Progenitor cell of endocrine pancreas (in vitro differentiated cells): ENCODE data around the gene ZFHX3. TPM values are rescaled to one million over a fixed set of nuclear protein-coding genes. Genes with fewer than 3 reads are reported as not detected.

Experiments
- DNase-seq: peaks from one replicate; pipeline ENCODE4 v3.0.0; 2021; ENCODE audit warnings: low spot score; ENCODE audit not compliant: unreplicated experiment
- H3K27ac Mint-ChIP-seq: 2 replicates; pipeline ENCODE4 v1.8.0; 2021; ENCODE audit warnings: mild to moderate bottlenecking, moderate library complexity, mixed read lengths
- H3K27me3 Mint-ChIP-seq: 2 replicates; pipeline ENCODE4 v1.8.0; 2021; ENCODE audit warnings: mixed read lengths
- H3K36me3 Mint-ChIP-seq: 2 replicates; pipeline ENCODE4 v1.8.0; 2022; ENCODE audit warnings: mixed read lengths; ENCODE audit not compliant: insufficient read depth
- H3K4me1 Mint-ChIP-seq: 2 replicates; pipeline ENCODE4 v1.8.0; 2021; ENCODE audit warnings: low read depth, mixed read lengths
- H3K4me3 Mint-ChIP-seq: 2 replicates; pipeline ENCODE4 v1.8.0; 2021; ENCODE audit warnings: low read depth, mild to moderate bottlenecking, moderate library complexity, mixed read lengths
- H3K9me3 Mint-ChIP-seq: 2 replicates; pipeline ENCODE4 v1.8.0; 2021; ENCODE audit warnings: low read depth, mixed read lengths
- total RNA-seq: library from RNA; stranded (reverse); gene quantifications from 2 replicates; pipeline ENCODE4 v1.2.1, GENCODE V29; 2021
- TF ChIP-seq, protein P1 (sequence below): fragments of 200-600 bp; sonication (generic); IDR thresholded peaks from one replicate; pipeline ENCODE4 v1.5.0; 2021; ENCODE audit warnings: antibody characterized with exemption, mild to moderate bottlenecking; ENCODE audit not compliant: unreplicated experiment

Gene ZFHX3
- total RNA-seq, 1 donor from 2014 or later = 54.0 TPM

DNA sequence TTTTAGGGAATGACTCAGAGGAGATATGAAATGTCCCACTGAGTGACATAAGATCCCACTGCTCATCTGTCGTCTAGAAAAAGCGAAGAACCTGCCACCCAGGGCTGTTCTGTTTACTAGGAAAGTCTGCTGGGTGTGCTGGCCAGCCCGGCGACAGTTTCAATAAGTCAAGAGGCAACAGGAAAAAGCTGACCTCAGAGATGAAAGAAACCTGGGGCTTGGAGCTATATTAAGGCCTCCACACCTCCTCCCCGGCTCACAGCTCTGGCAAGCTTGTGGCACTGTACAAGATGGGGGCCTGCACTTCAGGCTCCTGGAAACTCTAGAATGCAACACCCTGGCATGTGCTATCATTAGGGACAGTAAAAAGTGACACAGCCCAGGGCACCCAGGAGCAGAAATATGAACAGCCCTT, 10.6 kb downstream of the ZFHX3 start:
- Mint-ChIP-seq H3K36me3 (no peaks in the 10 kb centered on the region), H3K27me3 (no peaks in the 10 kb centered on the region), H3K27ac (peak overlapping the region; percentile 96), H3K4me1 (peaks cover 71% of the 10 kb centered on the region), H3K9me3 (no peaks in the 10 kb centered on the region), H3K4me3 (peak overlapping the region; percentile 28)
- TF ChIP-seq, protein P1, sequence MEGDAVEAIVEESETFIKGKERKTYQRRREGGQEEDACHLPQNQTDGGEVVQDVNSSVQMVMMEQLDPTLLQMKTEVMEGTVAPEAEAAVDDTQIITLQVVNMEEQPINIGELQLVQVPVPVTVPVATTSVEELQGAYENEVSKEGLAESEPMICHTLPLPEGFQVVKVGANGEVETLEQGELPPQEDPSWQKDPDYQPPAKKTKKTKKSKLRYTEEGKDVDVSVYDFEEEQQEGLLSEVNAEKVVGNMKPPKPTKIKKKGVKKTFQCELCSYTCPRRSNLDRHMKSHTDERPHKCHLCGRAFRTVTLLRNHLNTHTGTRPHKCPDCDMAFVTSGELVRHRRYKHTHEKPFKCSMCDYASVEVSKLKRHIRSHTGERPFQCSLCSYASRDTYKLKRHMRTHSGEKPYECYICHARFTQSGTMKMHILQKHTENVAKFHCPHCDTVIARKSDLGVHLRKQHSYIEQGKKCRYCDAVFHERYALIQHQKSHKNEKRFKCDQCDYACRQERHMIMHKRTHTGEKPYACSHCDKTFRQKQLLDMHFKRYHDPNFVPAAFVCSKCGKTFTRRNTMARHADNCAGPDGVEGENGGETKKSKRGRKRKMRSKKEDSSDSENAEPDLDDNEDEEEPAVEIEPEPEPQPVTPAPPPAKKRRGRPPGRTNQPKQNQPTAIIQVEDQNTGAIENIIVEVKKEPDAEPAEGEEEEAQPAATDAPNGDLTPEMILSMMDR = no peak
- no peak for DNase-seq

DNA sequence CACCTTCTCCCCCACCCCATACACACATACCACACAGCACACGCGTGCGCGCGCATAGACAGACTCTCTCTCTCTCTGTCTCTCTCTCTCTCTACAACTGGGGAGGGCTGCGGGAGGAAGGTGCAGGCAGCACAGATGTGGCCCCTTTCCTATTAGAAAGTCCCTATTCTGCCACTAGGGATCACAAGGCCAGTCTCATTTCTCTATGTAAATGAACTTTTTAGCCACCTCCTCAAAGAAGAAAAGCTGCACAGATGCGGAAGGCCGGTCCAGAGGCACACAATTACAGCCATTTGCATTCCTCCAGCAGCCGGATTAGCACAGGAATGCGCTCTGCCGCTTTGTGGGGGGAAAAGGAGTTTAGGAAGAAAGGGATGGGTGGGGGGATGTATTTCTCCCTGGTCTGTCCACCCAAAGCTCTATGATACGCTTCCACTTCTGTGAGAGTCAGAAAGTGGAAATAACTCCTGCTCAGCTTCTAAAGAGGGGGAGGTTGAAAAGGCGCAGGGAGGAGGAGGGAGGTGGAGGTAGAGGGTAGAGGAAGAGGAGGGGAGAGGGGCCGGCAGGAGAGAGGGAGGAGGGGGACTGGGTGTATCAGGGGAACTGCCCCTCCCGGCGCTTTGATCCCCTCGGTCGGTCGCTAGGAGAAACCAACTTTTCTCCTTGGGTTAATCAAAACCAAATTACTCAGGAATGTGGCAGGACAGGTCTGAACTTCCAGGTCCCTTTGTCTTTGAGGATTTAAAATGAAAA, 11.7 kb downstream of the ZFHX3 start:
- no peaks in the 10 kb centered on the region for H3K27me3 Mint-ChIP-seq
- H3K4me3 Mint-ChIP-seq = peak overlapping the region; percentile 44
- H3K27ac Mint-ChIP-seq = peak overlapping the region; percentile 96
- DNase-seq = no peak
- no peaks in the 10 kb centered on the region for H3K9me3 Mint-ChIP-seq
- no peaks in the 10 kb centered on the region for H3K36me3 Mint-ChIP-seq
- H3K4me1 Mint-ChIP-seq = peaks cover 73% of the 10 kb centered on the region
- TF ChIP-seq, protein P1 = no peak

DNA sequence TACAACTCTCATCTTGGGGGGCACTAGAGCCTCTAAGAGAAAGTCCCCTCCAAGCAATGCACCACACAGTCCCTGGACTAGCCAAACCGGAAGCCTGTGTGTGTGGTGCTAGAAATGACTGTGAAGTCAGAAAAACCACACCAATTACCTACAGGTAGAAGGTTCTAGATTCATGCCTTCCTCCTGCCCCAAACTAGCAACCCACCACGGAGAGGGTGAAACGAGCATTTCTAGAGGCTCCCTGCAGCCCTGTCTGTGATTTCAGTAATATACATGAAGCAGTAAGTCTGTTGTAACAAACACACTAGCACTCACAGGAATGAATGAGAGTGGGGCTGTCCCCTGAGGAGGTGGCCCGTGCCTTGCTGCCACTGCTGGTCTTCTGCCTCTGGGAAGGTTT, 13.6 kb downstream of the ZFHX3 start:
- peak overlapping the region; percentile 93 for H3K27ac Mint-ChIP-seq
- H3K4me3 Mint-ChIP-seq = no peak overlapping the region
- DNase-seq = no peak
- H3K4me1 Mint-ChIP-seq = peaks cover 87% of the 10 kb centered on the region
- H3K9me3 Mint-ChIP-seq = no peaks in the 10 kb centered on the region
- TF ChIP-seq, protein P1 = no peak
- H3K36me3 Mint-ChIP-seq = no peaks in the 10 kb centered on the region
- H3K27me3 Mint-ChIP-seq = no peaks in the 10 kb centered on the region

DNA sequence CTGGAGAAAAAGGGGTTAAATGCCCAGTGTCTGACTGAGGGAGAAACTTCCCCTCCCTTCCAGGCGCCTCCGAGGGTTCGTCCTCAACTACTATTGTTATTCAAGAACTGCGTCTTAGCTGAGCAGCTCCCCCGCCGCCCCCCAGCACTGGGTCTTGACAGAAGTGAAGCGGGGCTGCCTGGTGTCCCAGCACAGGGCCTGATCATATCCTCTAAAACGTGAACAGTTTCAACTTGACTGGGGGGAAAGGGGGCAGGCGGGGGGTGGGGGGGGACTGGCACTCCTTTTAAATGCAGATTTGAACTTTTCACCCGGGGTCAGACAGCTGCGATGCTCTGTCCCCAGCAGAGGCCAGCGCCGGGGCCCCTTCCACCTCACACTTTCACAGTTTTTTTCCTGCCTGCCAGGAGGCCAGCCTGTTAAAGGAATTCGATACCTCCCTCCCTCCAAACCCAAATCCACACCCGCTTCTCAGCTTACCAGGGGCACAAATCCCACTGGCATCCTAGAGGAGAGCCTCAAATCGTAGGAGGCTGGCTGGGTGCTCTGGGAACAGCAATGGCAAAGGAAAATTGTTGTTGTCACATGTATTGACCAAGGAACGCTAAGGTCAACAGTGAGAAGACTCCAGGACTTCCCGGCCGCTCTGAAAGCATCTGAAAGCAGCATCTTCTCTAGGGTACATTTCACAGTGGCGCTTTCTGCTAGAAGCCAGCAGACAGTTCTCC, 14.5 kb downstream of the ZFHX3 start:
- Mint-ChIP-seq H3K4me3 (peak overlapping the region; percentile 52), H3K4me1 (peaks cover 95% of the 10 kb centered on the region), H3K9me3 (no peaks in the 10 kb centered on the region), H3K27me3 (no peaks in the 10 kb centered on the region), H3K36me3 (no peaks in the 10 kb centered on the region), H3K27ac (peak overlapping the region; percentile 93)
- TF ChIP-seq, protein P1 = no peak
- DNase-seq = no peak

DNA sequence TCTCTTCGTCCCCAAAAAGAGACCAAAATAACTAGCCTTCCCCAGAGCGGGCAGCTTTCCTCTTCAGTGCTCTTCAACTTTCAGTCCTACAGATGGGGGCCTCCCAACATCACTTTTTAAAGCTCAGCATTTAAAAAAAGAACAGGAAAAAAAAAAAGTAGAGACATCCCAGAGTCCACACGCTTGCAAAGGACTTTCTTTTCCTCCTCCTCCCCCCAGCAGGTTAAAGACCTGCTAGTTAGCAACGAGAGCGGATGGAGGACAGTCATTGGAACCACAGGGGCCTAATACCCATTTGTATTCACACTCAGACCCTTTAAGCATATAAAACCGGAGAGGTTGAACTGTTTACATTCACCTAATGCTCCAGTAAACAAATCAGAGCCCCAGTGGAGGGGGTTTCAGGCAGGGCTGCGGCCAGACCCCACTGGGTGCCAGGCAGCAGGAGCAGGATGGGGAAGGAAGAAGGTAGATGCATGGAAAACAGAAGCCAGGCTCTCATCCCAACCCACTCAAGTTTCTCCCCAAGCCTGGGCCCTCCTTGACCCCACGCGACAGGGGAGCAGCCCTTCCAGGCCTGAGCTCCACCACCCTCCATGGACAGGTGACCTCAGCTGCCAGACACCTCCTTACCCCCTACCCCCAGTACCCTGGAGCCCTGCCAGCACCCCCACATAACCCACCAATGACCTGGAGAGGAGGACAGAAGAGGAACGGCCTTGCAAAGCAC, 15.2 kb downstream of the ZFHX3 start:
- TF ChIP-seq, protein P1 = no peak
- Mint-ChIP-seq H3K27ac (peak overlapping the region; percentile 69), H3K27me3 (no peaks in the 10 kb centered on the region), H3K36me3 (no peaks in the 10 kb centered on the region), H3K4me3 (peak overlapping the region; percentile 43), H3K4me1 (peaks cover 96% of the 10 kb centered on the region), H3K9me3 (no peaks in the 10 kb centered on the region)
- no peak for DNase-seq
